ENCODE data around the gene SCAMP2. TPM values are rescaled to one million over a fixed set of nuclear protein-coding genes. Genes with fewer than 3 reads are reported as not detected.
A peak's percentile ranks its signal among the peaks of the same experiment; 100 is the strongest.

The SCAMP2 gene
- total RNA-seq, 1 experiment from 2014 or later, result 55.8 TPM

- TF ChIP-seq RAD21 (IDR thresholded peaks at IDR 0.05; ENCODE audit: low read depth) (no peak), FOSL1 (IDR thresholded peaks at IDR 0.05; ENCODE audit: low read depth) (no peak), EZH2 (IDR thresholded peaks at IDR 0.05) (no peak), ATF3 (IDR thresholded peaks at IDR 0.05) (no peak), POLR2AphosphoS5 (IDR thresholded peaks at IDR 0.05; ENCODE audit: low read depth, low read length) (no peak), SP1 (IDR thresholded peaks at IDR 0.05; ENCODE audit: low read depth) (no peak), CBX3 (IDR thresholded peaks at IDR 0.05; ENCODE audit: low read depth) (no peak), ZNF274 (IDR thresholded peaks at IDR 0.05; ENCODE audit: low read depth, low read length) (no peak), JUND (IDR thresholded peaks at IDR 0.05) (no peak), MAX (IDR thresholded peaks at IDR 0.05) (no peak), SRF (IDR thresholded peaks at IDR 0.05; ENCODE audit: low read depth) (no peak), REST (IDR thresholded peaks at IDR 0.05; ENCODE audit: low read depth) (no peak), SIN3A (IDR thresholded peaks at IDR 0.05; ENCODE audit: low read depth) (no peak), ZFX (IDR thresholded peaks at IDR 0.05) (no peak), CTCF (IDR thresholded peaks at IDR 0.05 in 2 of 3, conservative IDR thresholded peaks at IDR 0.05 in 1 of 3; ENCODE audit: borderline replicate concordance in 1 of 3, insufficient read depth in 1 of 3, low read depth in 2 of 3, low read length in 2 of 3) (no peak)
- BruUV-seq (replicated peaks), result no TSS peak
- Histone ChIP-seq H3K9me3 (ENCODE audit: control insufficient read depth in 1 of 2, insufficient read depth in 1 of 2, low read depth in 1 of 2, low read length in 2 of 2) (no peaks in the 10 kb centered on the region), H4K20me1 (ENCODE audit: insufficient read depth) (no peaks in the 10 kb centered on the region), H3K4me3 (replicated peaks in 1 of 2; ENCODE audit: low read depth in 1 of 2, low read length in 2 of 2) (no peak overlapping the region), H3K27me3 (ENCODE audit: insufficient read depth, low read length) (no peaks in the 10 kb centered on the region), H3K36me3 (ENCODE audit: control insufficient read depth in 1 of 2, insufficient read depth in 2 of 2, low read length in 2 of 2) (peaks cover 13 to 31% of the 10 kb centered on the region in 2 experiments), H3K4me2 (ENCODE audit: low read length) (0 out of 2 replicates have a peak overlapping the region, but pooled peaks have one; percentile 18), H2AFZ (ENCODE audit: low read depth, low read length, poor library complexity, severe bottlenecking) (no peak overlapping the region), H3K4me1 (ENCODE audit: control insufficient read depth in 1 of 2, insufficient read depth in 2 of 2, low read length in 2 of 2) (peaks cover 3 to 13% of the 10 kb centered on the region in 2 experiments; a peak in 3 of 4 replicates), H3K9me2 (ENCODE audit: insufficient read depth) (no peaks in the 10 kb centered on the region), H3K9ac (ENCODE audit: low read length) (no peak overlapping the region), H3K27ac (ENCODE audit: low read depth, low read length) (no peak overlapping the region), H3K79me2 (ENCODE audit: insufficient read depth, low read length) (no peaks in the 10 kb centered on the region)
- CTCF ChIA-PET, result interaction anchor here (0.8 to 1.5 kb wide), 2 partner anchors 10 to 31 kb away, joined by 3 to 4 read pairs; no protein-coding TSS in a partner anchor
- peak; percentile 17; the same call in 1 of the 2 replicates for ATAC-seq
- RAD21 ChIA-PET (ENCODE audit: low non-redundant PET in 1 of 2, low total read pairs in 2 of 2, uncharacterized antibody in 2 of 2, unreplicated experiment in 2 of 2), result no interaction called here
- POLR2A ChIA-PET, result no interaction called here
- no peak for DNase-seq (ENCODE audit: low read depth, low spot score)
- intact Hi-C loops (cut with micrococcal nuclease), result loop anchor here (2.0 kb wide), 1 partner anchor 30 kb away; no protein-coding TSS in a partner anchor
Measured at GRCh38 chr15:74800559-74801094, 72.5 kb downstream of the SCAMP2 start.

Measured in HCT116 (cell line).